HG03469 (cell line): ENCODE measurements around the gene CHP2.
"Not testable (repeated sequence)": the region's sequence is repeated elsewhere in the genome, so short reads cannot be mapped to it uniquely, and the experiment has no call there.

Experiments used
- ATAC-seq: cut with Tn5 transposase; IDR thresholded peaks from one replicate; pipeline ENCODE4 v1.9.1; 2021; ENCODE audit warnings: mild to moderate bottlenecking, moderate library complexity, moderate number of reproducible peaks; ENCODE audit not compliant: unreplicated experiment

Gene CHP2

GRCh38 chr16:23754594-23755483 is at the start of gene CHP2:
CHP2 (plus strand) TSS chr16:23755026; CDS start chr16:23755050, 24 bp downstream.
- ATAC-seq: no peak

- no peak for ATAC-seq
Measured at GRCh38 chr16:23705517-23705902, 49.3 kb upstream of the CHP2 start.

- no peak for ATAC-seq
Measured at GRCh38 chr16:23706439-23706838, 48.4 kb upstream of the CHP2 start.

GRCh38 chr16:23709536-23709935 is 45.3 kb upstream of the CHP2 start:
- no peak for ATAC-seq

GRCh38 chr16:23710008-23710407 is 44.8 kb upstream of the CHP2 start:
- ATAC-seq: no peak

GRCh38 chr16:23710504-23710903 is 44.3 kb upstream of the CHP2 start:
- ATAC-seq: no peak

- no peak for ATAC-seq
Measured at GRCh38 chr16:23711785-23712184, 43.0 kb upstream of the CHP2 start.

GRCh38 chr16:23712976-23713375 is 41.9 kb upstream of the CHP2 start, which contains the start of gene ERN2:
ERN2 (minus strand) TSS chr16:23713222; CDS start chr16:23713187, 35 bp downstream.
- no peak for ATAC-seq

- ATAC-seq: no peak
Measured at GRCh38 chr16:23716484-23716883, 38.3 kb upstream of the CHP2 start.

GRCh38 chr16:23722613-23723240 is 32.1 kb upstream of the CHP2 start:
- not testable (repeated sequence) for ATAC-seq

- no peak for ATAC-seq
Measured at GRCh38 chr16:23724096-23724784, 30.6 kb upstream of the CHP2 start.

- no peak for ATAC-seq
Measured at GRCh38 chr16:23724785-23725131, 30.1 kb upstream of the CHP2 start.

GRCh38 chr16:23726710-23727109 is 28.1 kb upstream of the CHP2 start:
- no peak for ATAC-seq

- ATAC-seq: no peak
Measured at GRCh38 chr16:23728112-23728477, 26.7 kb upstream of the CHP2 start.

- no peak for ATAC-seq
Measured at GRCh38 chr16:23729503-23730424, 25.1 kb upstream of the CHP2 start.

- no peak for ATAC-seq
Measured at GRCh38 chr16:23734176-23734893, 20.5 kb upstream of the CHP2 start.

- ATAC-seq: not testable (repeated sequence)
Measured at GRCh38 chr16:23737423-23738028, 17.3 kb upstream of the CHP2 start.

GRCh38 chr16:23739516-23739915 is 15.3 kb upstream of the CHP2 start:
- no peak for ATAC-seq

GRCh38 chr16:23741675-23742303 is 13.0 kb upstream of the CHP2 start:
- ATAC-seq: no peak
